ENCODE data around the gene ASCC3. TPM values are rescaled to one million over a fixed set of nuclear protein-coding genes. Genes with fewer than 3 reads are reported as not detected.

The ASCC3 gene
- total RNA-seq, 2 donors from 2014 or later, result 61.7 to 81.6 TPM

GRCh38 chr6:100808638-100809275, 72.4 kb downstream of the ASCC3 start:
- H3K4me1 Mint-ChIP-seq (ENCODE audit: low read depth in 2 of 2), result peaks cover 23% of the 10 kb centered on the region in 2 donors
- DNase-seq (ENCODE audit: low spot score) (no peak), ATAC-seq (no peak)
- H3K4me3 Mint-ChIP-seq, result no peak overlapping the region
- H3K9me3 Mint-ChIP-seq, result no peaks in the 10 kb centered on the region
- H3K36me3 Mint-ChIP-seq, result peaks cover 20% of the 10 kb centered on the region
- no peak overlapping the region for H3K27ac Mint-ChIP-seq
- H3K27me3 Mint-ChIP-seq, result no peaks in the 10 kb centered on the region

GRCh38 chr6:100806296-100806695, 74.8 kb downstream of the ASCC3 start:
- Mint-ChIP-seq H3K9me3 (no peaks in the 10 kb centered on the region), H3K36me3 (peaks cover 17% of the 10 kb centered on the region), H3K27me3 (no peaks in the 10 kb centered on the region), H3K4me1 (ENCODE audit: low read depth in 2 of 2) (peaks cover 16 to 19% of the 10 kb centered on the region in 2 donors), H3K4me3 (no peak overlapping the region), H3K27ac (no peak overlapping the region)
- no peak for ATAC-seq
- no peak for DNase-seq (ENCODE audit: low spot score)

- Mint-ChIP-seq H3K36me3 (peaks cover 22% of the 10 kb centered on the region), H3K27ac (no peak overlapping the region), H3K4me3 (no peak overlapping the region)
These were observed 77.7 kb downstream of the ASCC3 start for GRCh38 chr6:100803264-100804045.

GRCh38 chr6:100801036-100801435, 80.1 kb downstream of the ASCC3 start:
- peaks cover 22% of the 10 kb centered on the region for H3K36me3 Mint-ChIP-seq
- no peak for ATAC-seq
- no peak overlapping the region for H3K27ac Mint-ChIP-seq

More at GRCh38 chr6:100803264-100804045, 77.7 kb downstream of the ASCC3 start:
- no peaks in the 10 kb centered on the region for H3K27me3 Mint-ChIP-seq
- DNase-seq (ENCODE audit: low spot score) (no peak), ATAC-seq (no peak)
- H3K4me1 Mint-ChIP-seq (ENCODE audit: low read depth in 2 of 2), result peaks cover 10 to 12% of the 10 kb centered on the region in 2 donors
- no peaks in the 10 kb centered on the region for H3K9me3 Mint-ChIP-seq

GRCh38 chr6:100796049-100796823, 84.9 kb downstream of the ASCC3 start:
- Mint-ChIP-seq H3K36me3 (peaks cover 14% of the 10 kb centered on the region), H3K9me3 (no peaks in the 10 kb centered on the region), H3K4me1 (ENCODE audit: low read depth in 2 of 2) (peaks cover 0 to 3% of the 10 kb centered on the region in 2 donors), H3K27ac (no peak overlapping the region), H3K27me3 (no peaks in the 10 kb centered on the region), H3K4me3 (no peak overlapping the region)
- ATAC-seq (no peak), DNase-seq (ENCODE audit: low spot score) (no peak)

More at GRCh38 chr6:100801036-100801435, 80.1 kb downstream of the ASCC3 start:
- no peak for DNase-seq (ENCODE audit: low spot score)
- Mint-ChIP-seq H3K27me3 (no peaks in the 10 kb centered on the region), H3K4me1 (ENCODE audit: low read depth in 2 of 2) (peaks cover 10% of the 10 kb centered on the region in 2 donors), H3K9me3 (no peaks in the 10 kb centered on the region), H3K4me3 (no peak overlapping the region)

- H3K9me3 Mint-ChIP-seq, result no peaks in the 10 kb centered on the region
- H3K27ac Mint-ChIP-seq, result no peak overlapping the region
- no peak overlapping the region for H3K4me3 Mint-ChIP-seq
- H3K36me3 Mint-ChIP-seq, result peaks cover 9% of the 10 kb centered on the region
- peaks cover 6 to 13% of the 10 kb centered on the region in 2 donors for H3K4me1 Mint-ChIP-seq (ENCODE audit: low read depth in 2 of 2)
- no peaks in the 10 kb centered on the region for H3K27me3 Mint-ChIP-seq
- ATAC-seq (no peak), DNase-seq (ENCODE audit: low spot score) (no peak)
These were observed 91.0 kb downstream of the ASCC3 start for GRCh38 chr6:100790084-100790483.

- no peak for ATAC-seq
- Mint-ChIP-seq H3K27ac (no peak overlapping the region), H3K27me3 (no peaks in the 10 kb centered on the region), H3K36me3 (peaks cover 6% of the 10 kb centered on the region), H3K4me1 (ENCODE audit: low read depth in 2 of 2) (peaks cover 6 to 11% of the 10 kb centered on the region in 2 donors), H3K4me3 (no peak overlapping the region), H3K9me3 (no peaks in the 10 kb centered on the region)
- no peak for DNase-seq (ENCODE audit: low spot score)
These were observed 95.1 kb downstream of the ASCC3 start for GRCh38 chr6:100785982-100786381.

- peaks cover 0 to 1% of the 10 kb centered on the region in 2 donors for H3K4me1 Mint-ChIP-seq (ENCODE audit: low read depth in 2 of 2)
- H3K9me3 Mint-ChIP-seq, result no peaks in the 10 kb centered on the region
- peaks cover 4% of the 10 kb centered on the region for H3K36me3 Mint-ChIP-seq
- no peaks in the 10 kb centered on the region for H3K27me3 Mint-ChIP-seq
- no peak overlapping the region for H3K27ac Mint-ChIP-seq
- DNase-seq (ENCODE audit: low spot score) (no peak), ATAC-seq (no peak)
- no peak overlapping the region for H3K4me3 Mint-ChIP-seq
These were observed 100.5 kb downstream of the ASCC3 start for GRCh38 chr6:100780648-100781047.

- Mint-ChIP-seq H3K4me1 (ENCODE audit: low read depth in 2 of 2) (no peaks in the 10 kb centered on the region), H3K27me3 (no peaks in the 10 kb centered on the region), H3K36me3 (peaks cover 4% of the 10 kb centered on the region), H3K27ac (no peak overlapping the region), H3K4me3 (no peak overlapping the region), H3K9me3 (no peaks in the 10 kb centered on the region)
- DNase-seq (ENCODE audit: low spot score), result no peak
- no peak for ATAC-seq
These were observed 105.5 kb downstream of the ASCC3 start for GRCh38 chr6:100775667-100776066.

GRCh38 chr6:100774681-100775080, 106.4 kb downstream of the ASCC3 start:
- ATAC-seq (no peak), DNase-seq (ENCODE audit: low spot score) (no peak)
- Mint-ChIP-seq H3K36me3 (peaks cover 4% of the 10 kb centered on the region), H3K27me3 (no peaks in the 10 kb centered on the region), H3K9me3 (no peaks in the 10 kb centered on the region), H3K4me1 (ENCODE audit: low read depth in 2 of 2) (no peaks in the 10 kb centered on the region), H3K27ac (no peak overlapping the region), H3K4me3 (no peak overlapping the region)

GRCh38 chr6:100768816-100769351, 112.2 kb downstream of the ASCC3 start:
- Mint-ChIP-seq H3K4me1 (ENCODE audit: low read depth in 2 of 2) (peaks cover 2 to 8% of the 10 kb centered on the region in 2 donors), H3K9me3 (peaks cover 3% of the 10 kb centered on the region), H3K27me3 (no peaks in the 10 kb centered on the region), H3K36me3 (peaks cover 20% of the 10 kb centered on the region), H3K4me3 (no peak overlapping the region), H3K27ac (no peak overlapping the region)
- DNase-seq (ENCODE audit: low spot score) (no peak), ATAC-seq (no peak)

- H3K36me3 Mint-ChIP-seq, result peaks cover 64% of the 10 kb centered on the region
- no peak overlapping the region for H3K4me3 Mint-ChIP-seq
These were observed 117.4 kb downstream of the ASCC3 start for GRCh38 chr6:100763617-100764241.

GRCh38 chr6:100761841-100762240, 119.3 kb downstream of the ASCC3 start:
- Mint-ChIP-seq H3K4me1 (ENCODE audit: low read depth in 2 of 2) (peaks cover 0 to 4% of the 10 kb centered on the region in 2 donors), H3K36me3 (peaks cover 66% of the 10 kb centered on the region), H3K27ac (no peak overlapping the region), H3K9me3 (peaks cover 3% of the 10 kb centered on the region), H3K4me3 (no peak overlapping the region), H3K27me3 (no peaks in the 10 kb centered on the region)
- DNase-seq (ENCODE audit: low spot score), result no peak
- ATAC-seq, result no peak

More at GRCh38 chr6:100763617-100764241, 117.4 kb downstream of the ASCC3 start:
- peaks cover 3% of the 10 kb centered on the region for H3K9me3 Mint-ChIP-seq
- DNase-seq (ENCODE audit: low spot score), result no peak
- H3K27me3 Mint-ChIP-seq, result no peaks in the 10 kb centered on the region
- H3K4me1 Mint-ChIP-seq (ENCODE audit: low read depth in 2 of 2), result peaks cover 3 to 4% of the 10 kb centered on the region in 2 donors
- H3K27ac Mint-ChIP-seq, result no peak overlapping the region
- no peak for ATAC-seq
